A673 (cell line): ENCODE measurements around the gene AFG1L.

Experiments used
- CTCF ChIP-seq: fragments of 300-800, 200-600 bp; sonication (generic); conservative IDR thresholded peaks from 2 replicates; pipeline ENCODE4 v1.5.1; 2017; ENCODE audit warnings: low read depth, mild to moderate bottlenecking, antibody characterized with exemption, low read length, moderate library complexity, mixed read lengths
- EZH2 ChIP-seq: fragments of 200-600 bp; sonication (generic); IDR thresholded peaks from 2 replicates; pipeline ENCODE4 v1.6.1; 2017; ENCODE audit warnings: borderline replicate concordance, low read depth, mild to moderate bottlenecking, mixed read lengths, antibody characterized with exemption, low read length; ENCODE audit not compliant: poor library complexity, severe bottlenecking

GRCh38 chr6:108403236-108403635, 108.4 kb downstream of the AFG1L start:
- TF ChIP-seq CTCF: no peak
- no peak for TF ChIP-seq EZH2
